ENCODE results near the gene PDGFC. TPM values are rescaled to one million over a fixed set of nuclear protein-coding genes. Genes with fewer than 3 reads are reported as not detected.

PDGFC gene
- polyA plus RNA-seq, 4 donors = 43.0 to 88.6 (median 70.0) TPM

Other genes starting within 250 kb of the PDGFC start
- gene GLRB, start 104.4 kb upstream of the PDGFC start, polyA plus RNA-seq (ENCODE audit: insufficient read length in 4 of 4) = 10 to 100 TPM in 3 of 4 donors, 1 to 10 TPM in 1; 4.6 to 15.5 (median 12.0) TPM
- gene GRIA2, start 248.9 kb upstream of the PDGFC start, polyA plus RNA-seq (ENCODE audit: insufficient read length in 4 of 4) = 1 to 10 TPM; 1.0 to 1.9 (median 1.7) TPM